SJSA1 (cell line): ENCODE data around the gene FERMT3. TPM values are rescaled to one million over a fixed set of nuclear protein-coding genes. Genes with fewer than 3 reads are reported as not detected.
"Not testable (repeated sequence)": the region's sequence is repeated elsewhere in the genome, so short reads cannot be mapped to it uniquely, and the experiment has no call there.

Source experiments
- DNase-seq, 2 experiments: peaks; one replicate each; pipeline ENCODE4 v3.0.0-alpha.2; 2015 to 2020; ENCODE audit warnings: low spot score in 2 of 2, low read depth in 1 of 2
- H3K27ac ChIP-seq: fragments of 250-450 bp; sonication (Bioruptor Pico); 2 replicates; pipeline ENCODE4 v1.5.1; 2020; ENCODE audit warnings: mild to moderate bottlenecking, moderate library complexity
- H3K27me3 ChIP-seq: fragments of 250-450 bp; sonication (Bioruptor Pico); replicated peaks from 2 replicates; pipeline ENCODE4 v1.5.1; 2020; ENCODE audit warnings: mild to moderate bottlenecking, moderate library complexity
- H3K36me3 ChIP-seq: fragments of 250-450 bp; sonication (Bioruptor Pico); 2 replicates; pipeline ENCODE4 v1.5.1; 2020; ENCODE audit warnings: mild to moderate bottlenecking
- H3K4me1 ChIP-seq: fragments of 250-450 bp; sonication (Bioruptor Pico); replicated peaks from 2 replicates; pipeline ENCODE4 v1.6.1; 2021; ENCODE audit warnings: mild to moderate bottlenecking
- H3K4me3 ChIP-seq: fragments of 250-450 bp; sonication (Bioruptor Pico); 2 replicates; pipeline ENCODE4 v1.5.1; 2020; ENCODE audit warnings: mild to moderate bottlenecking
- H3K9me3 ChIP-seq: fragments of 250-450 bp; sonication (Bioruptor Pico); replicated peaks from 2 replicates; pipeline ENCODE4 v1.5.1; 2020; ENCODE audit warnings: mild to moderate bottlenecking
- total RNA-seq: library from RNA; depleted of rRNA; stranded (reverse); fragments of >200 nt; shearing (Covaris generic); gene quantifications from 2 replicates; pipeline ENCODE4 v1.2.3, GENCODE V29; 2014

Gene FERMT3
- total RNA-seq, 1 experiment from 2014 or later, result 0.84 TPM

GRCh38 chr11:64239662-64240434 is 33.3 kb downstream of the FERMT3 start:
- Histone ChIP-seq H3K27me3 (no peaks in the 10 kb centered on the region), H3K4me1 (peaks cover 36% of the 10 kb centered on the region), H3K36me3 (peaks cover 60% of the 10 kb centered on the region), H3K4me3 (peak overlapping the region; percentile 74), H3K9me3 (no peaks in the 10 kb centered on the region), H3K27ac (peak overlapping the region; percentile 91)
- DNase-seq, result no peak

- Histone ChIP-seq H3K36me3 (peaks cover 62% of the 10 kb centered on the region), H3K27me3 (no peaks in the 10 kb centered on the region), H3K4me1 (peaks cover 36% of the 10 kb centered on the region), H3K9me3 (no peaks in the 10 kb centered on the region), H3K27ac (peak within 1 kb of the TSS; percentile 91), H3K4me3 (peak within 1 kb of the TSS; percentile 74)
- DNase-seq, result peak; percentile 99
Measured at GRCh38 chr11:64240435-64241240, 34.1 kb downstream of the FERMT3 start, which contains the start of gene FKBP2. Gene FKBP2 (plus strand): TSS chr11:64241095. CDS start chr11:64242388, 1,293 bp downstream.

GRCh38 chr11:64241241-64241490 is 34.6 kb downstream of the FERMT3 start:
- DNase-seq, result peak; percentile 99 to 100
- H3K4me3 ChIP-seq, result peak overlapping the region; percentile 74
- H3K27me3 ChIP-seq, result no peaks in the 10 kb centered on the region
- no peaks in the 10 kb centered on the region for H3K9me3 ChIP-seq
- H3K4me1 ChIP-seq, result peaks cover 41% of the 10 kb centered on the region
- H3K36me3 ChIP-seq, result peaks cover 62% of the 10 kb centered on the region
- peak overlapping the region; percentile 91 for H3K27ac ChIP-seq

GRCh38 chr11:64241491-64242374 is 35.2 kb downstream of the FERMT3 start:
- Histone ChIP-seq H3K9me3 (no peaks in the 10 kb centered on the region), H3K27me3 (no peaks in the 10 kb centered on the region), H3K4me3 (peak overlapping the region; percentile 74), H3K4me1 (peaks cover 42% of the 10 kb centered on the region), H3K36me3 (peaks cover 64% of the 10 kb centered on the region), H3K27ac (peak overlapping the region; percentile 12; the same call in 1 of the 2 replicates)
- peak in 1 of 2 experiments; percentile 76 for DNase-seq

GRCh38 chr11:64243236-64243854 is 36.8 kb downstream of the FERMT3 start:
- Histone ChIP-seq H3K9me3 (no peaks in the 10 kb centered on the region), H3K4me3 (no peak overlapping the region), H3K4me1 (peaks cover 55% of the 10 kb centered on the region), H3K27ac (no peak overlapping the region), H3K27me3 (no peaks in the 10 kb centered on the region), H3K36me3 (peaks cover 57% of the 10 kb centered on the region)
- DNase-seq, result no peak

- Histone ChIP-seq H3K36me3 (peaks cover 52% of the 10 kb centered on the region), H3K4me1 (peaks cover 55% of the 10 kb centered on the region), H3K4me3 (no peak overlapping the region), H3K27ac (no peak overlapping the region), H3K9me3 (no peaks in the 10 kb centered on the region), H3K27me3 (no peaks in the 10 kb centered on the region)
- no peak for DNase-seq
Measured at GRCh38 chr11:64244107-64244506, 37.6 kb downstream of the FERMT3 start.

GRCh38 chr11:64244966-64245365 is 38.4 kb downstream of the FERMT3 start:
- Histone ChIP-seq H3K4me1 (peaks cover 54% of the 10 kb centered on the region), H3K36me3 (peaks cover 51% of the 10 kb centered on the region), H3K9me3 (no peaks in the 10 kb centered on the region), H3K4me3 (peak overlapping the region; percentile 79), H3K27me3 (no peaks in the 10 kb centered on the region), H3K27ac (no peak overlapping the region)
- DNase-seq, result no peak

GRCh38 chr11:64245401-64245796 is 38.9 kb downstream of the FERMT3 start:
- no peak for DNase-seq
- Histone ChIP-seq H3K36me3 (peaks cover 47% of the 10 kb centered on the region), H3K9me3 (no peaks in the 10 kb centered on the region)

GRCh38 chr11:64245797-64246620 is 39.5 kb downstream of the FERMT3 start:
- Histone ChIP-seq H3K4me1 (peaks cover 52% of the 10 kb centered on the region), H3K27me3 (no peaks in the 10 kb centered on the region), H3K27ac (peak overlapping the region; percentile 68), H3K36me3 (peaks cover 44% of the 10 kb centered on the region), H3K9me3 (no peaks in the 10 kb centered on the region), H3K4me3 (peak overlapping the region; percentile 79)
- DNase-seq, result peak; percentile 91 to 99

More at GRCh38 chr11:64245401-64245796, 38.9 kb downstream of the FERMT3 start:
- Histone ChIP-seq H3K27ac (peak overlapping the region; percentile 68), H3K4me1 (peaks cover 50% of the 10 kb centered on the region), H3K27me3 (no peaks in the 10 kb centered on the region), H3K4me3 (peak overlapping the region; percentile 79)

- not testable (repeated sequence) for DNase-seq, H3K9me3 ChIP-seq, H3K27me3 ChIP-seq
- Histone ChIP-seq H3K4me1 (peaks cover 56% of the 10 kb centered on the region), H3K36me3 (peaks cover 45% of the 10 kb centered on the region), H3K27ac (peak overlapping the region; percentile 68; the same call in 1 of the 2 replicates), H3K4me3 (peak overlapping the region; percentile 79)
Measured at GRCh38 chr11:64246621-64246870, 40.0 kb downstream of the FERMT3 start.

- peak within 1 kb of the TSS; percentile 68 for H3K27ac ChIP-seq
- H3K27me3 ChIP-seq, result no peaks in the 10 kb centered on the region
- peaks cover 3% of the 10 kb centered on the region; the same call in 1 of the 2 replicates for H3K9me3 ChIP-seq
- peak; percentile 90 to 97 for DNase-seq
- H3K4me3 ChIP-seq, result peak within 1 kb of the TSS; percentile 79
- H3K36me3 ChIP-seq, result peaks cover 48% of the 10 kb centered on the region
- peaks cover 56% of the 10 kb centered on the region for H3K4me1 ChIP-seq
Measured at GRCh38 chr11:64246871-64247728, 40.6 kb downstream of the FERMT3 start, which contains the start of gene PPP1R14B. Gene PPP1R14B (minus strand): TSS chr11:64246943. CDS start chr11:64246673, 270 bp downstream.
